22Rv1 (cell line): Measurements from ENCODE around the gene CCND2.

Source experiments
- H3K27ac ChIP-seq: fragments of 450-650 bp; 2 replicates; pipeline ENCODE4 v1.5.1; 2017
- CTCF ChIP-seq: fragments of 450-650 bp; IDR thresholded peaks from 2 replicates; pipeline ENCODE4 v1.5.1; 2017; ENCODE audit warnings: mild to moderate bottlenecking
- ZFX ChIP-seq: fragments of 450-650 bp; IDR thresholded peaks from 2 replicates; pipeline ENCODE4 v1.6.1; 2017; ENCODE audit warnings: antibody characterized with exemption, borderline replicate concordance

The CCND2 gene

GRCh38 chr12:4273652-4274395 lies at the start of gene CCND2:
TSS of gene CCND2 (plus strand) at chr12:4273762. CDS start at chr12:4274041, 279 bp downstream.
- TF ChIP-seq CTCF (no peak), ZFX (no peak)
- H3K27ac ChIP-seq = no peak within 1 kb of the TSS

GRCh38 chr12:4224206-4224889 lies 49.2 kb upstream of the CCND2 start:
- TF ChIP-seq CTCF (no peak), ZFX (no peak)
- no peak overlapping the region for H3K27ac ChIP-seq

- H3K27ac ChIP-seq = no peak overlapping the region
- TF ChIP-seq CTCF (no peak), ZFX (no peak)
Measured at GRCh38 chr12:4225571-4225970, 48.0 kb upstream of the CCND2 start.

GRCh38 chr12:4227046-4227445 lies 46.5 kb upstream of the CCND2 start:
- H3K27ac ChIP-seq = no peak overlapping the region
- TF ChIP-seq CTCF (no peak), ZFX (no peak)

- TF ChIP-seq ZFX = no peak
- no peak for TF ChIP-seq CTCF
Measured at GRCh38 chr12:4228122-4228580, 45.4 kb upstream of the CCND2 start.

GRCh38 chr12:4230526-4230925 lies 43.0 kb upstream of the CCND2 start:
- no peak overlapping the region for H3K27ac ChIP-seq
- TF ChIP-seq ZFX = no peak
- TF ChIP-seq CTCF = no peak

More at GRCh38 chr12:4228122-4228580, 45.4 kb upstream of the CCND2 start:
- no peak overlapping the region for H3K27ac ChIP-seq

GRCh38 chr12:4238577-4238976 lies 35.0 kb upstream of the CCND2 start:
- H3K27ac ChIP-seq = no peak overlapping the region
- TF ChIP-seq ZFX (no peak), CTCF (no peak)
